ENCODE measurements around the gene RAE1. TPM values are rescaled to one million over a fixed set of nuclear protein-coding genes. Genes with fewer than 3 reads are reported as not detected.

Gene RAE1
- total RNA-seq: 10 to 100 TPM; 35.0 to 37.2 TPM

GRCh38 chr20:57351042-57351783, at the start of gene RAE1:
TSS of gene RAE1 (plus strand) at chr20:57351255. CDS start at chr20:57354039, 2,784 bp downstream.
- POLR2A ChIA-PET: interaction anchor here (0.6 to 1.5 kb wide), 3 partner anchors 28 to 46 kb away, joined by 3 to 5 read pairs (median 3); partner anchors contain the start of gene RBM38
- peak within 1 kb of the TSS; percentile 95 for H3K4me3 Mint-ChIP-seq
- ATAC-seq: peak; percentile 87

GRCh38 chr20:57306747-57307146, 44.3 kb upstream of the RAE1 start:
- H3K27ac Mint-ChIP-seq: no peak overlapping the region
- POLR2A ChIA-PET: no interaction called here
- CTCF ChIA-PET: interaction anchor here (1.2 kb wide), 1 partner anchor 26 kb away, joined by 3 read pairs; no protein-coding TSS in a partner anchor
- no peak overlapping the region for H3K4me3 Mint-ChIP-seq
- peaks cover 2% of the 10 kb centered on the region for H3K27me3 Mint-ChIP-seq (ENCODE audit: low read depth)
- H3K36me3 Mint-ChIP-seq (ENCODE audit: low read depth): no peaks in the 10 kb centered on the region
- H3K4me1 Mint-ChIP-seq (ENCODE audit: low read depth): no peaks in the 10 kb centered on the region
- no peaks in the 10 kb centered on the region for H3K9me3 Mint-ChIP-seq (ENCODE audit: insufficient read depth)
- no peak for DNase-seq
- ATAC-seq: no peak

More at GRCh38 chr20:57351042-57351783, at the start of gene RAE1:
- peaks cover 26% of the 10 kb centered on the region for H3K36me3 Mint-ChIP-seq (ENCODE audit: low read depth)
- peak; percentile 94 for DNase-seq
- no peaks in the 10 kb centered on the region for H3K9me3 Mint-ChIP-seq (ENCODE audit: insufficient read depth)
- peak within 1 kb of the TSS; percentile 91 for H3K27ac Mint-ChIP-seq
- CTCF ChIA-PET: interaction anchor here (1.4 to 2.2 kb wide), 5 partner anchors 9 to 261 kb away, joined by 3 to 5 read pairs (median 3); no protein-coding TSS in a partner anchor
- no peaks in the 10 kb centered on the region for H3K27me3 Mint-ChIP-seq (ENCODE audit: low read depth)
- H3K4me1 Mint-ChIP-seq (ENCODE audit: low read depth): peaks cover 25% of the 10 kb centered on the region

GRCh38 chr20:57308451-57309271, 42.4 kb upstream of the RAE1 start:
- peaks cover 2% of the 10 kb centered on the region for H3K27me3 Mint-ChIP-seq (ENCODE audit: low read depth)
- no peak overlapping the region for H3K4me3 Mint-ChIP-seq
- DNase-seq: no peak
- no peak overlapping the region for H3K27ac Mint-ChIP-seq
- POLR2A ChIA-PET: no interaction called here
- no peaks in the 10 kb centered on the region for H3K4me1 Mint-ChIP-seq (ENCODE audit: low read depth)
- no peaks in the 10 kb centered on the region for H3K36me3 Mint-ChIP-seq (ENCODE audit: low read depth)
- CTCF ChIA-PET: interaction anchor here (1.5 kb wide), 1 partner anchor 901 kb away, joined by 3 read pairs; no protein-coding TSS in a partner anchor
- H3K9me3 Mint-ChIP-seq (ENCODE audit: insufficient read depth): no peaks in the 10 kb centered on the region
- ATAC-seq: no peak

- ChIA-PET CTCF (no interaction called here), POLR2A (no interaction called here)
- H3K27me3 Mint-ChIP-seq (ENCODE audit: low read depth): peaks cover 2% of the 10 kb centered on the region
- H3K9me3 Mint-ChIP-seq (ENCODE audit: insufficient read depth): no peaks in the 10 kb centered on the region
- no peak for DNase-seq
- no peak overlapping the region for H3K27ac Mint-ChIP-seq
- H3K4me1 Mint-ChIP-seq (ENCODE audit: low read depth): no peaks in the 10 kb centered on the region
- no peak for ATAC-seq
- no peak overlapping the region for H3K4me3 Mint-ChIP-seq
- H3K36me3 Mint-ChIP-seq (ENCODE audit: low read depth): no peaks in the 10 kb centered on the region
Measured at GRCh38 chr20:57309544-57310115, 41.4 kb upstream of the RAE1 start.

GRCh38 chr20:57310821-57311514, 40.1 kb upstream of the RAE1 start:
- ATAC-seq (no peak), DNase-seq (no peak)
- ChIA-PET POLR2A (interaction anchor here (0.6 kb wide), 1 partner anchor 132 kb away, joined by 3 read pairs; no protein-coding TSS in a partner anchor), CTCF (no interaction called here)
- Mint-ChIP-seq H3K27me3 (ENCODE audit: low read depth) (peaks cover 2% of the 10 kb centered on the region), H3K27ac (no peak overlapping the region), H3K36me3 (ENCODE audit: low read depth) (no peaks in the 10 kb centered on the region), H3K4me1 (ENCODE audit: low read depth) (no peaks in the 10 kb centered on the region), H3K9me3 (ENCODE audit: insufficient read depth) (no peaks in the 10 kb centered on the region), H3K4me3 (no peak overlapping the region)

GRCh38 chr20:57312138-57312537, 38.9 kb upstream of the RAE1 start:
- Mint-ChIP-seq H3K27me3 (ENCODE audit: low read depth) (peaks cover 2% of the 10 kb centered on the region), H3K27ac (no peak overlapping the region), H3K9me3 (ENCODE audit: insufficient read depth) (no peaks in the 10 kb centered on the region), H3K4me1 (ENCODE audit: low read depth) (no peaks in the 10 kb centered on the region), H3K36me3 (ENCODE audit: low read depth) (no peaks in the 10 kb centered on the region), H3K4me3 (no peak overlapping the region)
- no peak for ATAC-seq
- ChIA-PET CTCF (no interaction called here), POLR2A (no interaction called here)
- no peak for DNase-seq

GRCh38 chr20:57313230-57313629, 37.8 kb upstream of the RAE1 start:
- ATAC-seq (no peak), DNase-seq (no peak)
- peaks cover 5% of the 10 kb centered on the region for H3K4me1 Mint-ChIP-seq (ENCODE audit: low read depth)
- no peaks in the 10 kb centered on the region for H3K9me3 Mint-ChIP-seq (ENCODE audit: insufficient read depth)
- no peaks in the 10 kb centered on the region for H3K27me3 Mint-ChIP-seq (ENCODE audit: low read depth)
- H3K36me3 Mint-ChIP-seq (ENCODE audit: low read depth): no peaks in the 10 kb centered on the region
- POLR2A ChIA-PET: no interaction called here
- CTCF ChIA-PET: no interaction called here
- H3K27ac Mint-ChIP-seq: no peak overlapping the region
- no peak overlapping the region for H3K4me3 Mint-ChIP-seq

GRCh38 chr20:57313951-57314350, 37.1 kb upstream of the RAE1 start:
- H3K9me3 Mint-ChIP-seq (ENCODE audit: insufficient read depth): no peaks in the 10 kb centered on the region
- ATAC-seq: no peak
- no peak overlapping the region for H3K4me3 Mint-ChIP-seq
- H3K27ac Mint-ChIP-seq: no peak overlapping the region
- ChIA-PET CTCF (no interaction called here), POLR2A (no interaction called here)
- H3K36me3 Mint-ChIP-seq (ENCODE audit: low read depth): no peaks in the 10 kb centered on the region
- no peaks in the 10 kb centered on the region for H3K27me3 Mint-ChIP-seq (ENCODE audit: low read depth)
- peaks cover 5% of the 10 kb centered on the region for H3K4me1 Mint-ChIP-seq (ENCODE audit: low read depth)
- no peak for DNase-seq

GRCh38 chr20:57315083-57315975, 35.7 kb upstream of the RAE1 start:
- ChIA-PET CTCF (no interaction called here), POLR2A (no interaction called here)
- ATAC-seq: no peak
- no peaks in the 10 kb centered on the region for H3K9me3 Mint-ChIP-seq (ENCODE audit: insufficient read depth)
- DNase-seq: no peak
- peaks cover 9% of the 10 kb centered on the region for H3K27me3 Mint-ChIP-seq (ENCODE audit: low read depth)
- H3K4me3 Mint-ChIP-seq: no peak overlapping the region
- no peak overlapping the region for H3K27ac Mint-ChIP-seq
- peaks cover 5% of the 10 kb centered on the region for H3K4me1 Mint-ChIP-seq (ENCODE audit: low read depth)
- no peaks in the 10 kb centered on the region for H3K36me3 Mint-ChIP-seq (ENCODE audit: low read depth)

- POLR2A ChIA-PET: no interaction called here
- Mint-ChIP-seq H3K27me3 (ENCODE audit: low read depth) (peaks cover 10% of the 10 kb centered on the region), H3K4me1 (ENCODE audit: low read depth) (peaks cover 5% of the 10 kb centered on the region), H3K9me3 (ENCODE audit: insufficient read depth) (no peaks in the 10 kb centered on the region), H3K27ac (no peak overlapping the region), H3K4me3 (no peak overlapping the region), H3K36me3 (ENCODE audit: low read depth) (no peaks in the 10 kb centered on the region)
- DNase-seq (no peak), ATAC-seq (no peak)
- CTCF ChIA-PET: no interaction called here
Measured at GRCh38 chr20:57315976-57316480, 35.0 kb upstream of the RAE1 start.

GRCh38 chr20:57316795-57317201, 34.3 kb upstream of the RAE1 start:
- ChIA-PET CTCF (no interaction called here), POLR2A (no interaction called here)
- Mint-ChIP-seq H3K4me1 (ENCODE audit: low read depth) (peaks cover 5% of the 10 kb centered on the region), H3K9me3 (ENCODE audit: insufficient read depth) (no peaks in the 10 kb centered on the region), H3K27ac (no peak overlapping the region), H3K4me3 (no peak overlapping the region), H3K36me3 (ENCODE audit: low read depth) (no peaks in the 10 kb centered on the region), H3K27me3 (ENCODE audit: low read depth) (peaks cover 15% of the 10 kb centered on the region)
- ATAC-seq (no peak), DNase-seq (no peak)
